HL-60/S4 (cell line): ENCODE data around the gene HLA-G.
"Not testable (repeated sequence)": the region's sequence is repeated elsewhere in the genome, so short reads cannot be mapped to it uniquely, and the experiment has no call there.

Experiments
- in situ Hi-C: fragments of 300-500 bp; cut with MboI; formaldehyde crosslinking; loops from 2 replicates; pipeline ENCODE4 v1.14.3; 2022; ENCODE audit warnings: low sequenced_read_pairs

The HLA-G gene

DNA sequence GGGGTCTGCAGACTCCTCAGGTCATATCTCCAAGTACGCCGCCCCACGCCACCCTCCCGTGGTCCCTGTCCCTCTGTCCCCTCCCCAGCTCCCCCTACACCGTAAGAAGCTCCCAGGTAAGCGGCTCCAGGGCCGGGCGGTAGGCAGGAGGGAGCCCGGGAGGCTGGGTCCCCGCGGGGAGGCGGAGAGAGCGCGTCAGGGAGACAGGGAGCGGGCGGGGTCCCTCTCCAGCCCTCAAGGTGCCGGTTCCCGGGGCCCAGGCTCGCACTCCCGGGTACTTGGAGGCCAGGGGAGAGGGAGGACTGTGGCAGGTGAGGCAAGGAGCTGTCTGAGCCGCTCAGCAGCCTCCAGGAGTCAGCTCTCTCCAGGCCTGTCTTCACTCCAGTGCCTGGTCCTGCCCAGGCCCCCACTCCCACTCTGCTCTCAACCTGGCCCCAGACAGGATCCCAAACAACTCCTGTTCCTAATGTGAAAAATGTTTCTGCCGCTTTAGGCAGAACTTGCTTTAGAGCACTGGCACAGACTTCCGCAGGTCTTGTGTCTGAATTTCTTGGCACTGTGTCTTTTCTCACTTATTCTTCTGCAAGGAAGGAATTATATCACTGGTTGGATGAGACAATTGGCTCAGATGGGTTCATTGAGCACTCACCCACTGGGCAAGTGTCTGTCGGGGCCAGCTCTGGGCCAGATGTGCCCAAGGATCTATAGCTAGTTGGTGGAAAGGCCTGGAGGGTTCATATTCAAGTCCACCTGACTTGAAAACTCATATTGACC lies 36.6 kb downstream of the HLA-G start:
- in situ Hi-C loops, result no loop called here

GRCh38 chr6:29865631-29866030 lies 38.0 kb downstream of the HLA-G start:
- in situ Hi-C loops, result no loop called here

DNA sequence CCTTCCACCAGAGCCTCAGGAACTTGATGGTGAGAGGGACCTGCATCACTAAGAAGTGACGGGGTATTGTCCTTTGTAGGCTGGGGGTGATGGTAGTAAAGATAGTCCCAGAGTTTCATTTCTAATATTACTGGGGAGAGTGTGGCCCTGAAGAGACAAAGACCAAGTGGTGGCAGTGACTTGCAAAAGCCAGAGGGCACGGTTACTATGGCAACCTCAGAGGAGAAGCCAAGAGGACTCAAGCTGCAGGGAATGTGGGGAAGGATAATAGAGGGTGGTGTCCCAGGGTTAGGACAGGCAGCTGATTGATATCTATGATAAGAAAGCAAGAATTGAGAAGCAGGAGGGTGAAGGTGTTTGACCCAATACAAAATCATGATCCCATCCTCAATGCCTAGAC lies 42.5 kb downstream of the HLA-G start:
- in situ Hi-C loops, result no loop called here

- in situ Hi-C loops, result no loop called here
Observed at GRCh38 chr6:29872791-29873190, 45.2 kb downstream of the HLA-G start.

DNA sequence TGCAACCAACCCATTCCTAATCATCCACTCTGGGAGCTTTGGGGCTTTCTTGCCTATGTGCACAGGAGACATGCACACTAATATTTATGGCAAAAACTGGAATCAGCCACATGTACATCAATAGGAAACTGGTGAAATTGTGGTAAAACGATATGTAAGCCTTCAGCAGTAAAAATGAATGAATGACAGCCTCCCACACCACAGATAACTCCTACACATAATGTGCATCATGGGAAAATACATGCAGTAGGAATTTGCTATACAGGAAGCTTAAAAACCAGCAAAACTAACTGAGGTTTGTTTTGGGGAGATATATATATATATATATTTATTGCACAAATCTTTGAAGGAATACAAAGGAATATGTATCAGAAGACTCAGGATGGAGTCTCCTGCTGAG lies 47.6 kb downstream of the HLA-G start:
- in situ Hi-C loops, result no loop called here

DNA sequence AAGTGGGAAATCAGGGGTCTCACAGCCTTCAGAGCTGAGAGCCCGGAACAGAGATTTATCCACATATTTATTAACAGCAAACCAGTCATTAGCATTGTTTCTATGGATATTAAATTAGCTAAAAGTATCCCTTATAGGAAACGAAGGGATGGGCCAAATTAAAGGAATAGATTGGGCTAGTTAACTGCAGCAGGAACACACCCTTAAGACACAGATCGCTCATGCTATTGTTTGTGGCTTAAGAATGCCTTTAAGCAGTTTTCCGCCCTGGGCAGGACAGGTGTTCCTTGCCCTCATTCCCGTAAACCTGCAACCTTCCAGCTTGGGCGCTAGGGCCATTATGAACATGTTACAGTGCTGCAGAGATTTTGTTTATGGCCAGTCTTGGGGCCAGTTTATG lies 48.1 kb downstream of the HLA-G start:
- in situ Hi-C loops, result not testable (repeated sequence)
